ENCODE measurements around the gene LYPD4.

GRCh38 chr19:41839211-41839610 lies 5.3 kb downstream of the LYPD4 start:
- TF ChIP-seq CTCF (conservative IDR thresholded peaks at IDR 0.05; ENCODE audit: low read depth, low read length) = no peak
- TF ChIP-seq EZH2 (IDR thresholded peaks at IDR 0.05; ENCODE audit: low read length, unreplicated experiment) = no peak
